GM23248 (cell line): ENCODE results near the gene CRACDL.

Experiments used
- EZH2 ChIP-seq: fragments of 200-600 bp; sonication (generic); IDR thresholded peaks from 2 replicates; pipeline ENCODE4 v1.6.1; 2018; ENCODE audit warnings: antibody characterized with exemption, mild to moderate bottlenecking; ENCODE audit not compliant: insufficient read depth, poor library complexity, severe bottlenecking
- EZH2phosphoT487 ChIP-seq: fragments of 200-600 bp; sonication (generic); IDR thresholded peaks from 2 replicates; pipeline ENCODE4 v1.6.1; 2018; ENCODE audit warnings: antibody characterized with exemption, moderate library complexity, mild to moderate bottlenecking, low read depth; ENCODE audit not compliant: insufficient read depth

DNA sequence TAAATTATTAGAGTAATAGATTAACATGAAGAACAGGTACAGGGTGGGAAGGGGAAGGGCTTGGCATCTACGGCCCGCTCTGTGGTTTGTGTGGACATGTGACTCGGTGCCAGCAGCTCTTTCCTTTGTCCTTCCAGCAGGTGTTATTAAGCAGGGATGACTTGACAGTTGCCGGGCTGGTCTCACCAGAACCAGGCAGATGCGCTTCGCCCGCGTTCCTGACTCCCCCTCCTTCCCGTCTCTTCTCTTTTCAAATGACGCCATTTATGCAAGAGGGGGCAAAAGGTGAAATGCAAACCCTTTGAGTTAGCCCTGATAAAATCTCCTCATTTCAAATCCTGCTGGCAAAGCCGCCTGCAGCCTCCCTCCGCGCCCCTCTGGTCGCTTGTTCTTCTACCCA lies 166.2 kb downstream of the CRACDL start:
- TF ChIP-seq EZH2 (no peak), EZH2phosphoT487 (no peak)
